Naive thymus-derived CD8-positive, alpha-beta T cell (primary cell): ENCODE results near the gene UBE2J1. TPM values are rescaled to one million over a fixed set of nuclear protein-coding genes. Genes with fewer than 3 reads are reported as not detected.

Source experiments
- ATAC-seq, 2 donors: fragments of 150-1000 bp; cut with Tn5 transposase in 1 of 2; sonication (Bioruptor Pico), chemical (Tn5 transposase) in 1 of 2; 1 replicate in 1 of 2; 2 replicates in 1 of 2; pipeline ENCODE4 v1.10.0; 2021; ENCODE audit warnings: mild to moderate bottlenecking in 2 of 2, moderate library complexity in 2 of 2
- POLR2A ChIA-PET: fragments of 350-600 bp; sonication (Branson Sonifier 250); formaldehyde crosslinking; loops from one replicate; lab custom pipeline; 2021; ENCODE audit warnings: antibody characterized with exemption; lab: Charles Lee
- DNase-seq, 10 donors: peaks; one replicate each; pipeline versions ENCODE4 v3.0.0 to v3.0.0-alpha.2; 2020 to 2022
- H3K27ac Mint-ChIP-seq, 10 donors: one replicate each; pipeline ENCODE4 v1.8.0; 2020 to 2022; ENCODE audit warnings: mild to moderate bottlenecking in 10 of 10, mixed read lengths in 10 of 10, moderate library complexity in 4 of 10, inconsistent platforms in 1 of 10
- H3K27me3 Mint-ChIP-seq, 5 donors: one replicate each; pipeline ENCODE4 v1.8.0; 2021 to 2022; ENCODE audit warnings: mixed read lengths in 5 of 5
- H3K36me3 Mint-ChIP-seq, 3 donors: one replicate each; pipeline ENCODE4 v1.8.0; 2020 to 2022; ENCODE audit warnings: mixed read lengths in 3 of 3, mild to moderate bottlenecking in 2 of 3, inconsistent platforms in 1 of 3
- H3K4me1 Mint-ChIP-seq, 4 donors: one replicate each; pipeline ENCODE4 v1.8.0; 2021 to 2022; ENCODE audit warnings: mixed read lengths in 4 of 4
- H3K4me3 Mint-ChIP-seq, 10 donors: one replicate each; pipeline ENCODE4 v1.8.0; 2020 to 2022; ENCODE audit warnings: mild to moderate bottlenecking in 10 of 10, mixed read lengths in 10 of 10, moderate library complexity in 6 of 10, inconsistent platforms in 1 of 10
- H3K9me3 Mint-ChIP-seq, 9 donors: one replicate each; pipeline ENCODE4 v1.8.0; 2020 to 2022; ENCODE audit warnings: mixed read lengths in 9 of 9, mild to moderate bottlenecking in 3 of 9, inconsistent platforms in 1 of 9, moderate library complexity in 1 of 9
- polyA plus RNA-seq, 3 donors: library from polyadenylated mRNA; unstranded; fragments of 300-500 nt; fragmentation: Illumina TruSeq; gene quantifications; one replicate each; pipeline ENCODE4 v1.2.3, GENCODE V29; 2021
- total RNA-seq, 8 experiments: library from RNA in 2 of 8; stranded (reverse) in 2 of 8; gene quantifications; one replicate each; pipeline ENCODE4 v1.2.3 and lab custom pipeline; 2021 to 2026

Gene UBE2J1
- total and polyA plus RNA-seq, 5 experiments from 2014 or later, result 18.8 to 30.8 (median 24.8) TPM

DNA sequence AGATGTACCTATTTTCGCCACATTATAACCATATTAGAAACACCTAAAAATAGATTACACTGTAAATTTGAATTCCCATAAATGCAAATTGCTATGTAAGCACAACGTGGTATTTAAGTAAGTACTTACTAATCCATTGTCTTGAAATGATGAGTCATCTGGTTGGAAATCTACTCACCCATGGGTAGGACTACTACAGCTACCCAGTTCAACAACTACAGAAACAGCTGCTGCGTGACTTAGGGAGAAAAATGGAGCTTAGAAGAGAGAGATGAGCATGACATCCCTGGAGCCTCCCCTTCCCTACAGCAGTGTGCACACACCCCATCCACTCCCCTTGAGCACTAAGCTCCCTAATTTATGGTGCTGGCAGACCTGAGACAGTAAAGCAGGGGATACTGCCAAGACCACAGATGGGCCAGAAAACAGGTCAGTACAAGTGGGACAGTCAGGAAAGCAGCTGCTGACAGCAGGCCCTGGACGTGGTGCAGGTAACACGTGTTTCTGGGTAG, 32.7 kb upstream of the UBE2J1 start:
- peaks cover 0 to 6% (median 0%) of the 10 kb centered on the region in 4 donors for H3K4me1 Mint-ChIP-seq

DNA sequence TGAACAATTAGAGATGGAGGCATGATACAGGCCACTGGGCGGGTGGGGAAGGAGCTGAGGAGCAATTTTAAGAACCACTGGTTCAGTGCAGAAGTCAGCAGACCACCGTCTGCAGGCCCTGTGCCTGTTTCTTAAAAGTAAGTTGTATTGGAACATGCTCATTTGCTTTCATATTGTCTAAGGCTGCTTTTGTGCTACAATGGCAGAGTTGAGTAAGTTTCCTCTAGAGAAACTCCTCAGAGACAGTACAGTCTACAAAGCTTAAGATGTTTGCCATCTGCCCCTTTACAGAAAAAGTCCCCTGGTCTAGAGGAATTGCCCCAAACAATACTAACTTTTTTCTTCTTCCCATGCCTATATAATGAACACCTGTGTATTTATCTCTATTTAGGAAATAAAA, 28.5 kb upstream of the UBE2J1 start:
- POLR2A ChIA-PET, result no interaction called here
- H3K4me3 Mint-ChIP-seq, result no peak overlapping the region
- peaks cover 2 to 13% (median 3%) of the 10 kb centered on the region in 4 donors for H3K4me1 Mint-ChIP-seq
- H3K27me3 Mint-ChIP-seq, result peaks cover 0 to 9% (median 0%) of the 10 kb centered on the region in 5 donors
- H3K9me3 Mint-ChIP-seq, result no peaks in the 10 kb centered on the region
- ATAC-seq (no peak), DNase-seq (no peak)
- H3K36me3 Mint-ChIP-seq, result peaks cover 0 to 2% (median 0%) of the 10 kb centered on the region in 3 donors
- H3K27ac Mint-ChIP-seq, result peak overlapping the region in 1 of 10 donors; percentile 7

More for the DNA sequence above, 32.7 kb upstream of the UBE2J1 start:
- Mint-ChIP-seq H3K9me3 (no peaks in the 10 kb centered on the region), H3K36me3 (peaks cover 0 to 4% (median 0%) of the 10 kb centered on the region in 3 donors), H3K27ac (peak overlapping the region in 1 of 10 donors; percentile 47), H3K4me3 (no peak overlapping the region), H3K27me3 (peaks cover 0 to 12% (median 0%) of the 10 kb centered on the region in 5 donors)
- DNase-seq, result no peak
- no peak for ATAC-seq
- POLR2A ChIA-PET, result no interaction called here

- Mint-ChIP-seq H3K4me3 (no peak overlapping the region), H3K27me3 (peaks cover 0 to 6% (median 0%) of the 10 kb centered on the region in 5 donors)
- no peak for ATAC-seq
These were observed 26.8 kb upstream of the UBE2J1 start for GRCh38 chr6:89379281-89379680.

GRCh38 chr6:89378628-89379027, 26.1 kb upstream of the UBE2J1 start:
- Mint-ChIP-seq H3K36me3 (no peaks in the 10 kb centered on the region), H3K27me3 (peaks cover 0 to 6% (median 0%) of the 10 kb centered on the region in 5 donors), H3K4me3 (no peak overlapping the region), H3K27ac (no peak overlapping the region), H3K4me1 (peaks cover 2 to 24% (median 12%) of the 10 kb centered on the region in 4 donors), H3K9me3 (no peaks in the 10 kb centered on the region)
- POLR2A ChIA-PET, result no interaction called here
- DNase-seq (no peak), ATAC-seq (no peak)

More at GRCh38 chr6:89379281-89379680, 26.8 kb upstream of the UBE2J1 start:
- peaks cover 2 to 24% (median 12%) of the 10 kb centered on the region in 4 donors for H3K4me1 Mint-ChIP-seq
- H3K27ac Mint-ChIP-seq, result no peak overlapping the region
- DNase-seq, result no peak
- H3K36me3 Mint-ChIP-seq, result no peaks in the 10 kb centered on the region
- H3K9me3 Mint-ChIP-seq, result no peaks in the 10 kb centered on the region
- POLR2A ChIA-PET, result no interaction called here

DNA sequence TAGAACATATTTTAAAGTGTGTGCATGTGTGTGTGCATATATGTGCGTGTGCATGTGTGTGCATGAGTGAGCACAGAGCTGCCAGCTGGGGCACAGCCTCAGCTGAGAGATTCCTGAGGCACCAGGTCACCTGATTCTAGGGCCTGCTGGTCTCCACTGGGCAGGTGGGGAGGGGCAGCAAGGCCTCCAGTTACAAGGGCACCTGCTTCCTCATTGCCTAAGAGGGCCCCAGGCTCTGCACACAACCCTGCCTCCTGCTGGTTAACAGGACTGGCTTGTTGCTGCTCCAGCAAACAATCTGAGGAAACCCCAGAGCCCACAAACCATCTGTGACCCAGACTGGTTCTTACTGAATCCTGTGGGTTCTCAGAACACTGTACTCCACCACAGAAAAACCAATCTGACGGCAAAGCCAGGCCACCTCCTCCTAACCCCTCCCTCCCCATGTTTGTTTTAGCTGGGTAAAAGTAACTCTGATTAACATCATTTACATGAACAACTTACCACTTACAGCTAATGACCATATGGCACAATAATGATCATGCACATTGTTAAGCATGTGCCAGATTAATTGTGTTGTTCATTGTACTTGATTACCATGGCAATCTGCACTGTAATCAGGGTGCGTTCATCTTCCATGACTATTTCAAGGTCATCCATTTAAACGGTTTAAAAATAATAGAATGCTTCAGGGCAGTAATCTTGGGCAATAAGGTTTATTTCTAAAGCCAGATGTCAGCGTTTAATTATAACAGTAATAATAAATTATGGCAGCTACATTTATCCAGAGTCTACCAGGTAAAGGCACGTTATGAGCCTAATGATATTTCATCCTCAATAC, 23.1 kb upstream of the UBE2J1 start:
- peaks cover 4 to 37% (median 18%) of the 10 kb centered on the region in 4 donors for H3K4me1 Mint-ChIP-seq
- POLR2A ChIA-PET, result interaction anchor here (0.6 to 1.1 kb wide), 3 partner anchors 23 to 748 kb away, joined by 4 to 5 read pairs (median 4); partner anchors contain the start of genes PNRC1 and UBE2J1

DNA sequence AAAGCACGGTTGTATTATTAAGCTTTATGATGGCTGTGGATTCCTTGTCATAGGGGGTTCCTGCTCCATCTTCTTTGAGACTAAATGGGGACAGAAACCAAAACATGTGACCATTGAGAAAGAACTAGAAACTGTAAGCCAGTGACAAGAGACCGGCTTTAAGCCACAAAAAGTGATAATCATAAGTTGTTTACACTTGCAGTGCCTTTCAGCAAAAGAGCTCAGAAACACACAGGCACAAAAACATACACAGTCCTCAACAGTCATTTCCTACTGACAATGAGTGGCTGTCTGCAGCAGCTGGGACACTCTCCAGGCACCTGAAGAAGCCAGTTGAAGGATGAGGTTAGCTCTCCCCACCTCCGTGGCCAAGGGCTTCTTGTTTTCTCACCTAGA, 20.0 kb upstream of the UBE2J1 start:
- Mint-ChIP-seq H3K27me3 (no peaks in the 10 kb centered on the region), H3K27ac (peak overlapping the region in 4 of 10 donors; percentile 28 to 55 (median 40)), H3K36me3 (no peaks in the 10 kb centered on the region), H3K4me1 (peaks cover 4 to 41% (median 18%) of the 10 kb centered on the region in 4 donors), H3K9me3 (no peaks in the 10 kb centered on the region), H3K4me3 (no peak overlapping the region)
- ATAC-seq (no peak), DNase-seq (no peak)
- POLR2A ChIA-PET, result interaction anchor here (1.0 to 1.4 kb wide), 3 partner anchors 20 to 390 kb away, joined by 3 to 7 read pairs (median 4); partner anchors contain the start of genes PNRC1 and UBE2J1

More for the DNA sequence above, 23.1 kb upstream of the UBE2J1 start:
- H3K36me3 Mint-ChIP-seq, result no peaks in the 10 kb centered on the region
- DNase-seq (peak; percentile 38 to 91 (median 76)), ATAC-seq (peak; percentile 92 to 95)
- H3K27me3 Mint-ChIP-seq, result no peaks in the 10 kb centered on the region
- H3K9me3 Mint-ChIP-seq, result no peaks in the 10 kb centered on the region
- H3K4me3 Mint-ChIP-seq, result peak overlapping the region in 2 of 10 donors; percentile 6 to 23
- H3K27ac Mint-ChIP-seq, result peak overlapping the region; percentile 2 to 89 (median 34)

GRCh38 chr6:89371849-89372505, 19.5 kb upstream of the UBE2J1 start:
- Mint-ChIP-seq H3K27ac (peak overlapping the region in 6 of 10 donors; percentile 28 to 55 (median 46)), H3K9me3 (no peaks in the 10 kb centered on the region), H3K4me3 (no peak overlapping the region), H3K27me3 (no peaks in the 10 kb centered on the region), H3K4me1 (peaks cover 4 to 41% (median 18%) of the 10 kb centered on the region in 4 donors), H3K36me3 (no peaks in the 10 kb centered on the region)
- POLR2A ChIA-PET, result interaction anchor here (1.0 to 1.4 kb wide), 3 partner anchors 19 to 389 kb away, joined by 3 to 7 read pairs (median 4); partner anchors contain the start of genes PNRC1 and UBE2J1
- DNase-seq (peak; percentile 59 to 86 (median 77)), ATAC-seq (peak; percentile 68 to 85)

DNA sequence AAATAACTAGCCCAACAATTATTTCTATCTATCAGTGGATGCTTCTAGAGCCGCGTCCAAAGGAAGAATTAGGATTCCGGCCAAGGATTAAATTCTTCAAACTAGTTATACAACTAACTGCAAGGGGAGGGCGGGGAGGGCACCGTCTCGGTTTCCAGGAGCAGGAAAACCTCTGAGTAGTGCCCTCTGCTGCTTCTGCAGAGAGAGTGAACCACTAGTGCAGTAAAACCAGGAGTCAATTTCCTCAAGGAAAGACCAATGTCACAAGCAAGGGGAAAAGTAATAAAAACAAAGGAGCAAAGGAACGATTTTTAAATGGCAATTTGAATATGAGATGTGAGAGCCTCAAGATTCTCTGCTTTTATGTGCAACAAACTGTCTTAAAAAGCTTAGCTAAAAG, 16.5 kb upstream of the UBE2J1 start:
- peaks cover 5 to 38% (median 21%) of the 10 kb centered on the region in 4 donors for H3K4me1 Mint-ChIP-seq
- ATAC-seq, result no peak
- H3K27me3 Mint-ChIP-seq, result no peaks in the 10 kb centered on the region
- no peak for DNase-seq
- H3K9me3 Mint-ChIP-seq, result no peaks in the 10 kb centered on the region
- POLR2A ChIA-PET, result interaction anchor here (0.7 kb wide), 1 partner anchor 16 kb away, joined by 3 read pairs; the partner anchor contains the start of gene UBE2J1
- H3K36me3 Mint-ChIP-seq, result no peaks in the 10 kb centered on the region
- no peak overlapping the region for H3K4me3 Mint-ChIP-seq
- H3K27ac Mint-ChIP-seq, result peak overlapping the region in 1 of 10 donors; percentile 25

DNA sequence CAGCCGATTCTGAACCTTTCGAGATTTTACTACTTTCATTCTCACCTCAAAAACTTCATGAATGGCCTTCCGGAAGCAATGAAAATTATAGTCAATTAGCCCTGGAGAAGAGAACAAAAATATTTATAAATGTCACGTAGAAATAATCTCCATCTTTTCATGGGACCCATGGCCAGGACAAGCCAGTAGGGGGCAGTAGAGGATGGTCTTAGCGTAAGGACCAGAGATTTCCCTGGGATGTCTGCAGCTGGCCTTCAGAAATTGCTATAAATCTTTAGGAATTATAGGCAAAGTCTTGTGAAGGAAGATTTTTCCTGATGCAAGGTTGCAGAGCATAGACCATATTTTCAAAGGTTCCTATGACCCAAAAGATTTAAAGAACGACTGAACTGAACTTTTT, 15.6 kb upstream of the UBE2J1 start:
- no peak overlapping the region for H3K4me3 Mint-ChIP-seq
- peaks cover 5 to 43% (median 23%) of the 10 kb centered on the region in 4 donors for H3K4me1 Mint-ChIP-seq
- no peaks in the 10 kb centered on the region for H3K27me3 Mint-ChIP-seq
- DNase-seq (peak in 9 of 10 donors; percentile 29 to 73 (median 47)), ATAC-seq (no peak)
- H3K27ac Mint-ChIP-seq, result no peak overlapping the region
- POLR2A ChIA-PET, result interaction anchor here (0.6 kb wide), 1 partner anchor 675 kb away, joined by 5 read pairs; no protein-coding TSS in a partner anchor
- H3K36me3 Mint-ChIP-seq, result no peaks in the 10 kb centered on the region
- H3K9me3 Mint-ChIP-seq, result no peaks in the 10 kb centered on the region

DNA sequence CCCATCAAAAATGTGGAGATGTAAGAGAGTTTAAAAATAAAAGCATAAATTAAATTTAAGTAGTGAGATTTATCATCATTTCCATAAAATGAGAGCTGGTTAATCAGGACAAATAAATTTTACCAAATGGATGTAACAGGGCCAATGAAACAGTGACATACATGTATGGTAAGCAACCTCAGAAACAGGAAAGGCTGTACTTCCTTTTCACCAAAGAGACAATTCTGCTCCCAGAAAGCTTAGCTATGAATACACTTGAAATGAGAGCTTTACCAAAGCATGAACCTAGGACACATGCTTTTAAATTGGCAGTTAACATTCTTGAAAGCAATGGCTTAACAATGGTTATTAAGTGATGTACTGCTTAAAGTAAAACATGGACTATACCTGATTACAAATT, 12.1 kb upstream of the UBE2J1 start:
- H3K27ac Mint-ChIP-seq, result peak overlapping the region in 2 of 10 donors; percentile 15 to 40
- POLR2A ChIA-PET, result no interaction called here
- no peaks in the 10 kb centered on the region for H3K9me3 Mint-ChIP-seq
- H3K36me3 Mint-ChIP-seq, result no peaks in the 10 kb centered on the region
- DNase-seq (no peak), ATAC-seq (peak in 1 of 2 donors; percentile 38)
- peaks cover 7 to 48% (median 33%) of the 10 kb centered on the region in 4 donors for H3K4me1 Mint-ChIP-seq
- peak overlapping the region in 1 of 10 donors; percentile 4 for H3K4me3 Mint-ChIP-seq
- no peaks in the 10 kb centered on the region for H3K27me3 Mint-ChIP-seq

GRCh38 chr6:89361171-89361570, 8.6 kb upstream of the UBE2J1 start:
- Mint-ChIP-seq H3K27me3 (no peaks in the 10 kb centered on the region), H3K4me1 (peaks cover 10 to 64% (median 53%) of the 10 kb centered on the region in 4 donors), H3K4me3 (no peak overlapping the region), H3K27ac (peak overlapping the region in 3 of 10 donors; percentile 9 to 59 (median 33)), H3K9me3 (no peaks in the 10 kb centered on the region), H3K36me3 (no peaks in the 10 kb centered on the region)
- POLR2A ChIA-PET, result no interaction called here
- DNase-seq, result no peak
- ATAC-seq, result no peak

GRCh38 chr6:89360415-89360999, 8.0 kb upstream of the UBE2J1 start:
- ATAC-seq (peak; percentile 53 to 54), DNase-seq (no peak)
- no peaks in the 10 kb centered on the region for H3K36me3 Mint-ChIP-seq
- H3K4me3 Mint-ChIP-seq, result peak overlapping the region in 1 of 10 donors; percentile 36
- peaks cover 10 to 71% (median 52%) of the 10 kb centered on the region in 4 donors for H3K4me1 Mint-ChIP-seq
- no peaks in the 10 kb centered on the region for H3K9me3 Mint-ChIP-seq
- H3K27me3 Mint-ChIP-seq, result no peaks in the 10 kb centered on the region
- H3K27ac Mint-ChIP-seq, result peak overlapping the region in 8 of 10 donors; percentile 16 to 63 (median 38)
- POLR2A ChIA-PET, result interaction anchor here (0.6 kb wide), 1 partner anchor 280 kb away, joined by 3 read pairs; the partner anchor contains the start of gene PNRC1
